Loucy (cell line): ENCODE measurements around the gene BAIAP2L1.

ENCODE experiments used
- H2AFZ ChIP-seq: fragments of 200-600 bp; sonication (generic); 2 replicates; pipeline ENCODE4 v1.6.0; 2016; ENCODE audit warnings: antibody characterized with exemption, mild to moderate bottlenecking, low read length, moderate library complexity
- H3F3A ChIP-seq: fragments of 200-600 bp; 2 replicates; pipeline ENCODE4 v1.6.0; 2016; ENCODE audit warnings: antibody characterized with exemption, low read depth, mild to moderate bottlenecking
- H3K27me3 ChIP-seq: fragments of 200-600 bp; sonication (generic); 2 replicates; pipeline ENCODE4 v1.6.1; 2014; ENCODE audit warnings: low read length, mild to moderate bottlenecking; ENCODE audit not compliant: insufficient read depth, poor library complexity, severe bottlenecking
- H3K36me3 ChIP-seq: fragments of 200-600 bp; sonication (generic); 2 replicates; pipeline ENCODE4 v1.6.1; 2016; ENCODE audit warnings: low read length; ENCODE audit not compliant: insufficient read depth
- H3K4me1 ChIP-seq: fragments of 200-600 bp; sonication (generic); 2 replicates; pipeline ENCODE4 v1.5.1; 2014; ENCODE audit warnings: low read length, mild to moderate bottlenecking; ENCODE audit not compliant: insufficient read depth, poor library complexity, severe bottlenecking
- H3K4me2 ChIP-seq: fragments of 200-600 bp; sonication (generic); 2 replicates; pipeline ENCODE4 v1.6.0; 2014; ENCODE audit warnings: antibody characterized with exemption, low read length, low read depth, mild to moderate bottlenecking; ENCODE audit not compliant: poor library complexity, severe bottlenecking
- H3K4me3 ChIP-seq: fragments of 200-600 bp; sonication (generic); 2 replicates; pipeline ENCODE4 v1.5.1; 2014; ENCODE audit warnings: low read length, mild to moderate bottlenecking, mixed read lengths; ENCODE audit not compliant: poor library complexity, severe bottlenecking
- H3K79me2 ChIP-seq: fragments of 200-600 bp; sonication (generic); 2 replicates; pipeline ENCODE4 v1.6.1; 2014; ENCODE audit warnings: low read length; ENCODE audit not compliant: insufficient read depth
- H3K9ac ChIP-seq: fragments of 200-600 bp; sonication (generic); 2 replicates; pipeline ENCODE4 v1.6.0; 2014; ENCODE audit warnings: mild to moderate bottlenecking, low read depth, low read length, moderate library complexity; ENCODE audit not compliant: poor library complexity, severe bottlenecking
- H3K9me2 ChIP-seq: fragments of 200-600 bp; sonication (generic); replicated peaks from 2 replicates; pipeline ENCODE4 v1.6.1; 2016; ENCODE audit warnings: low read depth, low read length, mixed read lengths
- H3K9me3 ChIP-seq: fragments of 200-600 bp; sonication (generic); 2 replicates; pipeline ENCODE4 v1.6.1; 2014; ENCODE audit warnings: mild to moderate bottlenecking, antibody characterized with exemption, low read length, low read depth; ENCODE audit not compliant: insufficient read depth
- H4K20me1 ChIP-seq: fragments of 200-600 bp; sonication (generic); 2 replicates; pipeline ENCODE4 v1.6.0; 2014; ENCODE audit warnings: antibody characterized with exemption, low read length, mild to moderate bottlenecking; ENCODE audit not compliant: insufficient read depth, poor library complexity, severe bottlenecking
- CTCF ChIP-seq: fragments of 200-600 bp; sonication (generic); conservative IDR thresholded peaks from 2 replicates; pipeline ENCODE4 v1.5.1; 2014; ENCODE audit warnings: mild to moderate bottlenecking, antibody characterized with exemption, low read length
- EZH2phosphoT487 ChIP-seq: fragments of 200-600 bp; IDR thresholded peaks from 2 replicates; pipeline ENCODE4 v1.6.1; 2018; ENCODE audit warnings: antibody characterized with exemption, mild to moderate bottlenecking, moderate library complexity, borderline replicate concordance

The BAIAP2L1 gene

GRCh38 chr7:98256431-98256830 is 144.5 kb downstream of the BAIAP2L1 start:
- Histone ChIP-seq H2AFZ (no peak overlapping the region), H3K79me2 (peaks cover 28% of the 10 kb centered on the region), H3K27me3 (no peaks in the 10 kb centered on the region), H3K9me2 (no peaks in the 10 kb centered on the region), H3K9me3 (no peaks in the 10 kb centered on the region), H3K4me1 (peaks cover 13% of the 10 kb centered on the region), H3F3A (no peaks in the 10 kb centered on the region), H3K4me3 (no peak overlapping the region), H3K9ac (no peak overlapping the region), H4K20me1 (peaks cover 16% of the 10 kb centered on the region), H3K36me3 (no peaks in the 10 kb centered on the region), H3K4me2 (no peak overlapping the region)
- no peak for TF ChIP-seq EZH2phosphoT487
- TF ChIP-seq CTCF, result no peak

GRCh38 chr7:98254951-98255610 is 145.8 kb downstream of the BAIAP2L1 start:
- no peak overlapping the region for H3K9ac ChIP-seq
- H3K4me2 ChIP-seq, result no peak overlapping the region
- peaks cover 16% of the 10 kb centered on the region for H4K20me1 ChIP-seq
- H3K36me3 ChIP-seq, result no peaks in the 10 kb centered on the region
- no peaks in the 10 kb centered on the region for H3K9me2 ChIP-seq
- H3K9me3 ChIP-seq, result no peaks in the 10 kb centered on the region
- TF ChIP-seq EZH2phosphoT487, result no peak
- no peak for TF ChIP-seq CTCF
- peaks cover 19% of the 10 kb centered on the region for H3K4me1 ChIP-seq
- H2AFZ ChIP-seq, result no peak overlapping the region
- peaks cover 33% of the 10 kb centered on the region for H3K79me2 ChIP-seq
- H3K27me3 ChIP-seq, result no peaks in the 10 kb centered on the region
- H3F3A ChIP-seq, result no peaks in the 10 kb centered on the region
- H3K4me3 ChIP-seq, result no peak overlapping the region

GRCh38 chr7:98254516-98254915 is 146.4 kb downstream of the BAIAP2L1 start:
- Histone ChIP-seq H2AFZ (no peak overlapping the region), H3K36me3 (no peaks in the 10 kb centered on the region), H3K27me3 (no peaks in the 10 kb centered on the region), H3K9ac (no peak overlapping the region), H4K20me1 (peaks cover 16% of the 10 kb centered on the region), H3K4me1 (peaks cover 21% of the 10 kb centered on the region), H3K79me2 (peaks cover 38% of the 10 kb centered on the region), H3K4me3 (no peak overlapping the region), H3K9me3 (no peaks in the 10 kb centered on the region), H3K9me2 (no peaks in the 10 kb centered on the region), H3K4me2 (no peak overlapping the region), H3F3A (no peaks in the 10 kb centered on the region)
- TF ChIP-seq EZH2phosphoT487 (no peak), CTCF (no peak)
